Measurements from ENCODE around the gene TYW1.
"Not testable (repeated sequence)": the region's sequence is repeated elsewhere in the genome, so short reads cannot be mapped to it uniquely, and the experiment has no call there.

The TYW1 gene

DNA sequence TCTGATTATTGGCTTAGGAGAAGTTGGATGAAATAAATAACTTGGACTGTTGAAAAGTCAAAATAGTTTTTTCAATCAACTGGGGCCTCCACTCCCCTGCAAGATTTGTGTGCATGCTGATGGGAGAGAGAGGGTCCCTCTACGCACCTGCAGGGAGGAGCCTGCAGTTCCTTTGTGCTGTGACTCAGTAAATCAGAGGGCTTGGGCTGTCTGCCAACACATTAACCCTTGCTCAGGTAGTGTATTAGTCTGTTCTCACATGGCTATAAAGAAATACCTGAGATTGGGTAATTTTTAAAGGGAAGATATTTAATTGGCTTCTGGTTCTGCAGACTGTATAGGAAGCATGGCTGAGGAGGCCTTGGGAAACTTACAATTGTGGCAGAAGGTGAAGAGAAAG, 261.1 kb downstream of the TYW1 start:
- DNase-seq, result not testable (repeated sequence)

DNA sequence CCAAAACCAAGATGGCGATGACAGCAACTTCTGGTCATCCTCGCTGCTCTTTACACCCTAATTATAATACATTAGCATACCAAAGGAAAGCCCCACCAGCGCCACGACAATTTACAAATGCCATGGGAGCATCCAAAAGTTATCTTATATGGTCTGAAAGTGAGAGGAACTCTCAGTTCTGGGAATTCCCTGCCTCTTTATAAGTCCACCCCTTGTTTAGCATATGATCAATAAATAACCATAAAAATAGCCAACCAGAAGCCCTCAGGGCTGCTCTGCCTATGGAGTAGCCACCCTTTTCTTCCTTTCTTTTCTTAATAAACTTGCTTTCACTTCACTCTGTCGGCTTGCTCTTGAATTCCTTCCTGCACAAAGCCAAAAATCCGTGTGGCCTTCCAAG, 262.7 kb downstream of the TYW1 start:
- not testable (repeated sequence) for DNase-seq

DNA sequence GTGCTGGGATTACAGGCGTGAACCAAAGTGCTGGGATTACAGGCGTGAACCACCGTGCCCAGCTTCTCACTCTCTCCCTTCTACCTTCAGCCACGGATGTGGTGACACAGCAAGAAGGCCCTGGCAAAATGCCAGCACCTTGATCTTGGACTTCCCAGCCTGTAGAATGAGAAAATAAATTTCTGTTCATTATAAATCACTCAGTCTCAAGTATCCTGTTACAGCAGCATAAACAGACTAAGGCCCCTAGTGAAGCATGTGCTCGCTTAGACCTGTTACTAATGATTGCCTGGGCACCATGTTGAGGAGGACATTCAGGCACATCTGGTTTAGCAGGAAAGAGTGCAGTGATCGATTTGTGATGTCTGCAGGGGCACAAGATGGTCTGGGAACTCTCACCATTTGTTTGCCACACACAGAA, 263.5 kb downstream of the TYW1 start:
- DNase-seq, result not testable (repeated sequence)

DNA sequence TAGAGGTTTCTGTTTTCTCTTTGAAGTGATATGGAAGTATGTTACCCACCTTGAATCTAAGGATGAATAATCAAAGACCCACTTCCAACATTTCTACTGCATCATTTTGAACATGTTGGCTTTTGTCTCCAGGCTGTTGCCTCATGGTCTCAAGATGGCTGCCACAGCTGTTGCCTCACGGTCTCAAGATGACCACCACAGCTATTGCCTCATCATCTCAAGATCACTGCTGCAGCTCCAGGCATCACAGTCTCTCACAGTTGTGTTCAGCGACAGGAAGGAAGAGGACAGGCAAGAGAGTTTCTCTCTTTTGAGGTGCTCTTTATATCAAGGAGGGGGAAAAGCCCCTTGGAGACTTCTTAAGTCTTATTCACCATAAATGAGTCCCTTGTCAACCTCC, 267.4 kb downstream of the TYW1 start:
- DNase-seq, result peak; percentile 3 to 22 (median 18)

DNA sequence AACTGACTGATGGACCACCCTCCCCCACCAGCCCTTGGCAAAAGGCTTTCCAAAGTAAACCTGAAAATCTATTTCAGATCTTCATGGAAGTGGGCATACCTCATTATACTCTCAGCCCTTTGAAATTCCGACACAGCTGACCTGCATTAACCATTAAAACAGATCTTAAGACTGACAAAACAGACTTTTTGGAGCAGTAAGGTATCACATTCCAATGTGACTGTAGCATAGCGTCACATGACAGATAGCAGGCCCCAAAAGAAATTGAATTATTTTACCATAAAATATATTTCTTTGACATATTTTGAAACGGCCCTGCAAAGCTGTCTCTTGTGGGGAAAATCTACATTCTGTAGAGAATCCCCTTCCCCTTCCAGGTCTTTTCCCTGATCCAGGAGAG, 269.4 kb downstream of the TYW1 start:
- DNase-seq, result not testable (repeated sequence)

DNA sequence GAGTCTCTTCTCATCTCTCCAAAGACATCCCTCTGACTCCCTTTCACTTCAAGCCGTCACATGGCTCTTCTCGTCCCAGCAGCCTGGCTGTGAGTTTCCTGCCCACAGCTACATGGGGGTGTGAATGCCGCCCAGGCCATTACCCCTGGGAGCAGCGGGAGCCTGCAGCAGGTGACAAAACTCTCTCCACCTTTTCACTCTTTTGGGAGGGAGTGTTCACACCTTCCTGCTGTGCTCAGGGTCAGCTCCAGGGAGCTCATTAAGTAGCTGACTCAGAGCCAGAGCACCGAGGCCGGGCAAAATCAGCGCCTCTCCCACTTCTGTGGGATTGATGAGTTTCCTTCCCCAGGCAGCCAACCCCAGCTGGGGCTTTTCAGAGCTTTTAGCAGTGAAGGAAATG, 271.3 kb downstream of the TYW1 start:
- DNase-seq, result no peak

DNA sequence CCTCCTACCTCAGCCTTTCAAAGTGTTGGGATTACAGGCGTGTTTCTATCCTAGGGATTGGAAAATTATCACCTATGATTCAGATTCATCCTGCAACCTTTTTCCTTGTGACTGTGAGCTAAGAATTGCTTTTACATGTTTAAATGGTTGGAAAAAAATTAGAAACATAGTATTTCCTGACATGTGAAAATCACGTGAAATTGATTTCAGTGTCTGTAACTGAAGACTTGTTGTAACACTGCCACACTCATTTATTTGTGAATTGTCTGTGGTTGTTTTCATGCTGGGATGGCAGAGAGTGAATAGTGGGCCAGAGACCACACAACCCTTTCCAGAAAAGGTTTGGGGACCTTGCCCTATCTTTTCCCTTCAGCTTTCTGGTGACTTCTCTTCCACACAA, 273.3 kb downstream of the TYW1 start:
- DNase-seq, result not testable (repeated sequence)

All from suppressor macrophage (primary cell).